DOHH2 (cell line): Measurements from ENCODE around the gene C5orf58.

Experiments
- H3F3A ChIP-seq: fragments of 200-600 bp; sonication (generic), shearing (Covaris generic); 2 replicates; pipeline ENCODE4 v1.6.0; 2016; ENCODE audit warnings: antibody characterized with exemption, mild to moderate bottlenecking; ENCODE audit not compliant: control insufficient read depth, insufficient read depth
- H3K27ac ChIP-seq: fragments of 200-600 bp; sonication (generic); 2 replicates; pipeline ENCODE4 v1.5.1; 2014; ENCODE audit warnings: low read depth, mild to moderate bottlenecking, low read length, moderate library complexity
- H3K27me3 ChIP-seq: fragments of 200-600 bp; sonication (generic); 2 replicates; pipeline ENCODE4 v1.6.1; 2014; ENCODE audit warnings: mild to moderate bottlenecking, low read length, mixed read lengths; ENCODE audit not compliant: control insufficient read depth
- H3K36me3 ChIP-seq: fragments of 200-600 bp; sonication (generic); 2 replicates; pipeline ENCODE4 v1.6.1; 2014; ENCODE audit warnings: mild to moderate bottlenecking, low read length, moderate library complexity, mixed read lengths; ENCODE audit not compliant: control insufficient read depth
- H3K4me1 ChIP-seq: fragments of 200-600 bp; sonication (generic); 2 replicates; pipeline ENCODE4 v1.6.1; 2014; ENCODE audit warnings: mild to moderate bottlenecking, low read length, mixed read lengths; ENCODE audit not compliant: control insufficient read depth
- H3K4me2 ChIP-seq: fragments of 200-600 bp; sonication (generic); 2 replicates; pipeline ENCODE4 v1.6.0; 2014; ENCODE audit warnings: mild to moderate bottlenecking, low read length, moderate library complexity
- H3K4me3 ChIP-seq: fragments of 200-600 bp; sonication (generic); 2 replicates; pipeline ENCODE4 v1.5.1; 2014; ENCODE audit warnings: mild to moderate bottlenecking, low read length, mixed read lengths
- H3K79me2 ChIP-seq: fragments of 200-600 bp; sonication (generic); 2 replicates; pipeline ENCODE4 v1.6.1; 2014; ENCODE audit warnings: mild to moderate bottlenecking, low read length, mixed read lengths; ENCODE audit not compliant: control insufficient read depth
- H3K9me2 ChIP-seq: fragments of 200-600 bp; sonication (generic); replicated peaks from 2 replicates; pipeline ENCODE4 v1.6.1; 2014; ENCODE audit warnings: mild to moderate bottlenecking, low read length, mixed read lengths; ENCODE audit not compliant: control insufficient read depth
- H3K9me3 ChIP-seq: fragments of 200-600 bp; sonication (generic); 2 replicates; pipeline ENCODE4 v1.6.1; 2014; ENCODE audit warnings: antibody characterized with exemption, low read length, mixed read lengths; ENCODE audit not compliant: control insufficient read depth, insufficient read depth
- H4K20me1 ChIP-seq: fragments of 200-600 bp; sonication (generic); 2 replicates; pipeline ENCODE4 v1.6.0; 2014; ENCODE audit warnings: low read depth, mild to moderate bottlenecking, antibody characterized with exemption, low read length, moderate library complexity; ENCODE audit not compliant: control insufficient read depth, insufficient read depth
- EZH2phosphoT487 ChIP-seq: fragments of 200-600 bp; sonication (generic); IDR thresholded peaks from 2 replicates; pipeline ENCODE4 v1.6.1; 2017; ENCODE audit warnings: borderline replicate concordance, mild to moderate bottlenecking, antibody characterized with exemption, low read length, moderate library complexity, mixed read lengths
- TF ChIP-seq, protein P1 (sequence below): fragments of 200-600 bp; sonication (generic); IDR thresholded peaks from one replicate; pipeline ENCODE4 v1.5.1; 2014; ENCODE audit warnings: antibody characterized with exemption, mild to moderate bottlenecking, low read depth, low read length; ENCODE audit not compliant: poor library complexity, severe bottlenecking

C5orf58 gene, protein sequence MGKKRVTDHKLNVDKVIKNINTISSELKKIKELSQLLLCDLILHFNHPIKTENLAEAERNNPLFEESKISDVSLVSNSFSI

DNA sequence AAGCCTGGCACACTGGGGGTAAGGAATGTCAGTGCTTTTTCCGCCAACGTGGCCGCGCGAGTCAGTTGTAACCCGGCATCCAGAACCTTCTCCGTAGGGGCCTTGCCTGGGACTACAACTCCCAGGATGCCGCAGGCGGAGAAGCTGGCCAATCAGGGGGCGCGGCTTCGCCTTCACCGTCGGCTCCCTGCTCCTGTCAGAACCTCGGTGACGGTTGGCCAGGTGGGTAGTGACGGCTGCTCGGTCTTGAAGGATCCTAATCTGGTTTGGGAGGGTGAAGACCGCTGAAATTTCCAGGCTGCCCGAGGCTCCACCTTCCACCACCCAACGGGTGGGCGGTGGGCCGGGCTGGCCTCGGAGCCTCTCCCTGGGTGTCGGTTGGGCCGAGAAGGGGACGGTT, at the start of gene C5orf58:
TSS of gene C5orf58 (plus strand) at position 200 of the 400 bp plus-strand sequence. CDS start 1,992 bp downstream, outside the sequence.
- no peaks in the 10 kb centered on the region for H3F3A ChIP-seq
- no peaks in the 10 kb centered on the region for H3K36me3 ChIP-seq
- H3K27ac ChIP-seq: no peak within 1 kb of the TSS
- no peak within 1 kb of the TSS for H3K4me2 ChIP-seq
- peaks cover 9% of the 10 kb centered on the region for H3K27me3 ChIP-seq
- H4K20me1 ChIP-seq: no peaks in the 10 kb centered on the region
- no peak within 1 kb of the TSS for H3K4me3 ChIP-seq
- no peaks in the 10 kb centered on the region for H3K79me2 ChIP-seq
- H3K9me2 ChIP-seq: no peaks in the 10 kb centered on the region
- no peaks in the 10 kb centered on the region for H3K9me3 ChIP-seq
- TF ChIP-seq, protein P1, sequence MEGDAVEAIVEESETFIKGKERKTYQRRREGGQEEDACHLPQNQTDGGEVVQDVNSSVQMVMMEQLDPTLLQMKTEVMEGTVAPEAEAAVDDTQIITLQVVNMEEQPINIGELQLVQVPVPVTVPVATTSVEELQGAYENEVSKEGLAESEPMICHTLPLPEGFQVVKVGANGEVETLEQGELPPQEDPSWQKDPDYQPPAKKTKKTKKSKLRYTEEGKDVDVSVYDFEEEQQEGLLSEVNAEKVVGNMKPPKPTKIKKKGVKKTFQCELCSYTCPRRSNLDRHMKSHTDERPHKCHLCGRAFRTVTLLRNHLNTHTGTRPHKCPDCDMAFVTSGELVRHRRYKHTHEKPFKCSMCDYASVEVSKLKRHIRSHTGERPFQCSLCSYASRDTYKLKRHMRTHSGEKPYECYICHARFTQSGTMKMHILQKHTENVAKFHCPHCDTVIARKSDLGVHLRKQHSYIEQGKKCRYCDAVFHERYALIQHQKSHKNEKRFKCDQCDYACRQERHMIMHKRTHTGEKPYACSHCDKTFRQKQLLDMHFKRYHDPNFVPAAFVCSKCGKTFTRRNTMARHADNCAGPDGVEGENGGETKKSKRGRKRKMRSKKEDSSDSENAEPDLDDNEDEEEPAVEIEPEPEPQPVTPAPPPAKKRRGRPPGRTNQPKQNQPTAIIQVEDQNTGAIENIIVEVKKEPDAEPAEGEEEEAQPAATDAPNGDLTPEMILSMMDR: no peak
- H3K4me1 ChIP-seq: no peaks in the 10 kb centered on the region

DNA sequence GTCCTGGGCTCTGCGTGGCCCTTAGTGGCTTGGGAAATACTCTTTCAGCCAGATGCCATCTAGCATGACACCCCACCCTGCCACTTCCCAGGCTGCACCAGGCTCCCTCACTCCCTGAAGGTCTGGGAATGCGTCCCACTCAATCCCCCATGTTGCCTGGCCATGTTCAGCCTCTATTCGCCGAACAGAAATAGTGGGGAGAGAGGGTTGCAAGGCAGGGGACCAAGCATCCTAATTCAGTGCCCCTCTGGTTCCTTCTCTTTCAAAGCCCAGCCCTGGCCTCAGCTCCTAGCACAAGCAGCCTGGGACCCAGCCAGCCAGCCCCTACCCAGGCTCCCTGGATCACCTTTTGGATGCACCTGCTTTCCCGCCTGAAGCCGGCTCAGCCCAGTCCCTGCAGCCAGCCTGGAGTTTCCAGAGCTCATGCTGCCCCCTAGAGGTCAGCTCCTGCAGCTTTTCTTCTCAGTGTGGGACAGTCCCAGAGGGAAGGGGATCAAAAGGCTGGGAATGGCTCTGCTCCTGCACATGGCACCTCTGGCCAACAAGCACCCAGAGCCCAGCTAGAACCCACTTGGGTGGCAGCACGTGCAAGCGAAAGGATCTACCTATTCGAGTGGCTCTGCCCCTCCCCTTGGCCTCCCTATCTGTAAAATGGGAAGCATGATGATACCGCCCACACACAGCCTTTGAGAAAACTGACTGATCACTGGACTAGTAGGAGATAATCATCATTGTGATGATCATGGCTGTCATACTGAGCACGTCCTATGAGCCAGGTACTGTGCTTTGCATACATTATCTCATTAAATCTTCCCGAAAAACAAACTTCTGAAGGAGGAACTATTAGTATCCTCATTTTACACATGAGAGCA, 48.7 kb upstream of the C5orf58 start:
- no peaks in the 10 kb centered on the region; the same call in 1 of the 2 replicates for H4K20me1 ChIP-seq
- H3K4me1 ChIP-seq: peaks cover 8% of the 10 kb centered on the region
- H3K27ac ChIP-seq: no peak overlapping the region
- peaks cover 3% of the 10 kb centered on the region; the same call in 1 of the 2 replicates for H3K27me3 ChIP-seq
- no peak overlapping the region for H3K4me2 ChIP-seq
- no peaks in the 10 kb centered on the region for H3K79me2 ChIP-seq
- H3K4me3 ChIP-seq: no peak overlapping the region
- H3K9me3 ChIP-seq: no peaks in the 10 kb centered on the region
- no peaks in the 10 kb centered on the region for H3F3A ChIP-seq
- TF ChIP-seq, protein P1: peak; percentile 91
- no peak for TF ChIP-seq EZH2phosphoT487
- H3K9me2 ChIP-seq: no peaks in the 10 kb centered on the region
- H3K36me3 ChIP-seq: no peaks in the 10 kb centered on the region

DNA sequence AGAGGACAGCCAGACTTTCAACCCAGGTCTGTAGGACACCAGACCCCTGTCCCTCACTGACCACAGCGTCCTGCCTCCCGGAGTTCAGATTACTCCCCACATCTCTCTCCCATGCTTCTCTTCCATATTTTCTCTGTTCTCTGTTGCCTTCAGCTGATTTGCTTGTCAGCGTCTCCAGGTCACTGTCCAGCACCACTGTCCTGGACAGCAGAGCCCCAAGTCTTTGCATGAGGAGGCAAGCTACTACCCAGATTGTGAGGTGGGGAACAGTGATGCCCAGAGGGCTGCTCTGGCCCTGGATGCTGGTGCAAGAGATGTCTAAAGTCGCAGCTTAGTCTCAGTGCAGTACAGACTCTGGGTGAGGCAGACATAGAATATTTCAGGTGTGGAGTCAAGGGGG, 48.0 kb upstream of the C5orf58 start:
- Histone ChIP-seq H3K4me3 (no peak overlapping the region), H3K36me3 (no peaks in the 10 kb centered on the region), H3K9me2 (no peaks in the 10 kb centered on the region), H4K20me1 (no peaks in the 10 kb centered on the region; the same call in 1 of the 2 replicates), H3F3A (no peaks in the 10 kb centered on the region), H3K4me2 (no peak overlapping the region), H3K9me3 (no peaks in the 10 kb centered on the region), H3K79me2 (no peaks in the 10 kb centered on the region), H3K27me3 (peaks cover 6% of the 10 kb centered on the region; the same call in 1 of the 2 replicates), H3K4me1 (peaks cover 8% of the 10 kb centered on the region), H3K27ac (no peak overlapping the region)
- TF ChIP-seq, protein P1: no peak
- TF ChIP-seq EZH2phosphoT487: no peak
